ENCODE measurements around the gene EPS8L3. TPM values are rescaled to one million over a fixed set of nuclear protein-coding genes. Genes with fewer than 3 reads are reported as not detected.
A peak's percentile ranks its signal among the peaks of the same experiment; 100 is the strongest.
"Not testable (repeated sequence)": the region's sequence is repeated elsewhere in the genome, so short reads cannot be mapped to it uniquely, and the experiment has no call there.

The EPS8L3 gene
- total and polyA plus RNA-seq, 4 donors, result 0.46 to 36.7 TPM; not detected in 2

- Histone ChIP-seq H3K9me3 (ENCODE audit: control insufficient read depth, low read length) (no peaks in the 10 kb centered on the region), H3K4me1 (ENCODE audit: control insufficient read depth in 1 of 2, insufficient read depth in 2 of 2, low read length in 2 of 2) (no peaks in the 10 kb centered on the region), H3K27me3 (ENCODE audit: control insufficient read depth in 1 of 2, insufficient read depth in 2 of 2, low read length in 1 of 2) (no peaks in the 10 kb centered on the region), H3K4me3 (ENCODE audit: low read length in 2 of 2) (no peak overlapping the region), H3K27ac (ENCODE audit: low read depth in 1 of 2, low read length in 2 of 2) (no peak overlapping the region), H3K36me3 (ENCODE audit: control insufficient read depth in 1 of 2, insufficient read depth in 2 of 2, low read length in 1 of 2) (no peaks in the 10 kb centered on the region)
- ATAC-seq (ENCODE audit: low FRiP score) (no peak), DNase-seq (no peak)
- WGBS, 2 donors, result 93% methylated on average over 3 of the region's 3 CpGs
- intact Hi-C loops (cut with DNase I), result no loop called here
These were observed 47.6 kb downstream of the EPS8L3 start for GRCh38 chr1:109716121-109716520.

GRCh38 chr1:109714661-109715372, 48.9 kb downstream of the EPS8L3 start:
- WGBS, 2 donors, result 89 to 92% methylated on average over 12 of the region's 12 CpGs
- no peak for ATAC-seq (ENCODE audit: low FRiP score)

DNA sequence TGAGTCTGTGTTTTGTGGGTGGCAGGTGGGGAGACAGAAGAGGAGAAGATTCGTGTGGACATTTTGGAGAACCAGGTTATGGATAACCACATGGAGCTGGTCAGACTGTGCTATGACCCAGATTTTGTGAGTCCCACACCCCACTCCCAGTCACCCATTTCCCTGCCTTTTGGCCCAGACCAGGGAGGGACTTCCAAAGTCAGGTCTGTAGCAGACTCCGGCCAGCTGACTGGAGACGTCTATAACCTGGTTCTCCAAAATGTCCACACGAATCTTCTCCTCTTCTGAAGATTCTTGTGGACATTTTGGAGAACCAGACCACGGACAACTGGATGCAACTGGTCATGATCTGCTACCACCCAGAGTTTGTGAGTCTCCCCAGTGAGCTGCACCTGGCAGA, 50.1 kb downstream of the EPS8L3 start:
- intact Hi-C loops (cut with DNase I), result no loop called here
- 93 to 95% methylated on average over 5 of the region's 5 CpGs for WGBS, 2 donors

More at GRCh38 chr1:109714661-109715372, 48.9 kb downstream of the EPS8L3 start:
- no peaks in the 10 kb centered on the region for H3K36me3 ChIP-seq (ENCODE audit: control insufficient read depth in 1 of 2, insufficient read depth in 2 of 2, low read length in 1 of 2)
- no peaks in the 10 kb centered on the region for H3K9me3 ChIP-seq (ENCODE audit: control insufficient read depth, low read length)
- H3K4me1 ChIP-seq (ENCODE audit: control insufficient read depth in 1 of 2, insufficient read depth in 2 of 2, low read length in 2 of 2), result no peaks in the 10 kb centered on the region
- no peak overlapping the region for H3K27ac ChIP-seq (ENCODE audit: low read depth in 1 of 2, low read length in 2 of 2)
- H3K4me3 ChIP-seq (ENCODE audit: low read length in 2 of 2), result no peak overlapping the region
- no peak for DNase-seq
- intact Hi-C loops (cut with DNase I), result no loop called here
- no peaks in the 10 kb centered on the region for H3K27me3 ChIP-seq (ENCODE audit: control insufficient read depth in 1 of 2, insufficient read depth in 2 of 2, low read length in 1 of 2)

GRCh38 chr1:109712321-109712864, 51.3 kb downstream of the EPS8L3 start:
- ATAC-seq (ENCODE audit: low FRiP score) (peak; percentile 59), DNase-seq (no peak)
- WGBS, 2 donors, result 40 to 51% methylated on average over 22 of the region's 22 CpGs
- Histone ChIP-seq H3K27me3 (ENCODE audit: control insufficient read depth in 1 of 2, insufficient read depth in 2 of 2, low read length in 1 of 2) (no peaks in the 10 kb centered on the region), H3K36me3 (ENCODE audit: control insufficient read depth in 1 of 2, insufficient read depth in 2 of 2, low read length in 1 of 2) (no peaks in the 10 kb centered on the region), H3K9me3 (ENCODE audit: control insufficient read depth, low read length) (no peaks in the 10 kb centered on the region), H3K4me1 (ENCODE audit: control insufficient read depth in 1 of 2, insufficient read depth in 2 of 2, low read length in 2 of 2) (no peaks in the 10 kb centered on the region), H3K27ac (ENCODE audit: low read depth in 1 of 2, low read length in 2 of 2) (no peak overlapping the region), H3K4me3 (ENCODE audit: low read length in 2 of 2) (peak overlapping the region in 1 of 2 donors; percentile 43)
- intact Hi-C loops (cut with DNase I), result no loop called here

More for the DNA sequence above, 50.1 kb downstream of the EPS8L3 start:
- Histone ChIP-seq H3K9me3 (ENCODE audit: control insufficient read depth, low read length) (no peaks in the 10 kb centered on the region), H3K27ac (ENCODE audit: low read depth in 1 of 2, low read length in 2 of 2) (no peak overlapping the region), H3K27me3 (ENCODE audit: control insufficient read depth in 1 of 2, insufficient read depth in 2 of 2, low read length in 1 of 2) (no peaks in the 10 kb centered on the region), H3K4me1 (ENCODE audit: control insufficient read depth in 1 of 2, insufficient read depth in 2 of 2, low read length in 2 of 2) (no peaks in the 10 kb centered on the region), H3K4me3 (ENCODE audit: low read length in 2 of 2) (no peak overlapping the region), H3K36me3 (ENCODE audit: control insufficient read depth in 1 of 2, insufficient read depth in 2 of 2, low read length in 1 of 2) (no peaks in the 10 kb centered on the region)
- no peak for ATAC-seq (ENCODE audit: low FRiP score)
- no peak for DNase-seq

GRCh38 chr1:109711593-109712320, 52.0 kb downstream of the EPS8L3 start, which contains the start of gene GSTM5:
TSS of gene GSTM5 (plus strand) at chr1:109712251. CDS start at chr1:109712313, 62 bp downstream.
- whole genome bisulfite sequencing, 2 donors, result 11 to 12% methylated on average over 32 to 33 of the region's 33 CpGs
- H3K27ac ChIP-seq (ENCODE audit: low read depth in 1 of 2, low read length in 2 of 2); intact Hi-C loops (cut with DNase I): not testable (repeated sequence)

DNA sequence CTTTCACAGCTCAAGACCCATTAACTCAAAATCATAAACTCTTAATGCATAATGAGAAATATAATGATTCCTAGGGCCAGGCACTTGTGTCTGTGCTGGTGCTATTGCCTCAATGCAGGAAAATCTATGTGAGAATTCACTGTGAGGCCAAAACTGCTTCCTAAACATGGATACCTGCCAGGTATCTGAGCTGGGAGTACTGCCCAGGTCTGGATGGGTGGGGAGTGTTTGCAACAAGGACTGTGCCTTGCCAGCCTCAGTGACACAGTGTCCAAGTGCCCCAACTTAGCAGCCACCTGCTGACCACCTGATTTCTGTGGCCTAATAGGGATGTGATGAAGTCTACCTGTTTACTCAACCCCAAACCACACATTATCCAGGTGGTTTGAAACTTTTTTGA, 53.9 kb downstream of the EPS8L3 start:
- H3K9me3 ChIP-seq (ENCODE audit: control insufficient read depth, low read length); H3K36me3 ChIP-seq (ENCODE audit: control insufficient read depth in 1 of 2, insufficient read depth in 2 of 2, low read length in 1 of 2); intact Hi-C loops (cut with DNase I); H3K27ac ChIP-seq (ENCODE audit: low read depth in 1 of 2, low read length in 2 of 2); ATAC-seq (ENCODE audit: low FRiP score); H3K4me1 ChIP-seq (ENCODE audit: control insufficient read depth in 1 of 2, insufficient read depth in 2 of 2, low read length in 2 of 2); H3K4me3 ChIP-seq (ENCODE audit: low read length in 2 of 2); H3K27me3 ChIP-seq (ENCODE audit: control insufficient read depth in 1 of 2, insufficient read depth in 2 of 2, low read length in 1 of 2); DNase-seq: not testable (repeated sequence)

More at GRCh38 chr1:109711593-109712320, 52.0 kb downstream of the EPS8L3 start, which contains the start of gene GSTM5:
- H3K27me3 ChIP-seq (ENCODE audit: control insufficient read depth in 1 of 2, insufficient read depth in 2 of 2, low read length in 1 of 2); H3K9me3 ChIP-seq (ENCODE audit: control insufficient read depth, low read length); H3K36me3 ChIP-seq (ENCODE audit: control insufficient read depth in 1 of 2, insufficient read depth in 2 of 2, low read length in 1 of 2); DNase-seq; H3K4me1 ChIP-seq (ENCODE audit: control insufficient read depth in 1 of 2, insufficient read depth in 2 of 2, low read length in 2 of 2): not testable (repeated sequence)
- peak within 1 kb of the TSS in 1 of 2 donors; percentile 43 for H3K4me3 ChIP-seq (ENCODE audit: low read length in 2 of 2)
- ATAC-seq (ENCODE audit: low FRiP score), result peak; percentile 88

DNA sequence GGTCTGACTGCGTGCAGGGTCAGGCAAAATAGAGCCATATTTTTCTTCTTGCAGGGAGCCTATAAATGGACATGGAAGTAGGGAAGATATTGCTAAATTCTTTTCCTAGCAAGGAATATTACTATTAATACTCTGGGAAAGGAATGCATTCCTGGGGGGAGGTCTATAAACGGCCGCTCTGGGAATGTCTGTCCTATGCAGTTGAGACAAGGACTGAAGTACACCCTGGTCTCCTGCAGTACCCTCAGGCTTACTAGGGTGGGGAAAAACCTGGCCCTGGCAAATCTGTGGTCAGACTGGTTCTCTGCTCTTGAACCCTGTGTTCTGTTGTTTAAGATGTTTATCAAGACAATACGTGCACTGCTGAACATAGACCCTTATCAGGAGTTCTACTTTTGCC, 54.8 kb downstream of the EPS8L3 start:
- intact Hi-C loops (cut with DNase I); DNase-seq; H3K36me3 ChIP-seq (ENCODE audit: control insufficient read depth in 1 of 2, insufficient read depth in 2 of 2, low read length in 1 of 2); H3K4me1 ChIP-seq (ENCODE audit: control insufficient read depth in 1 of 2, insufficient read depth in 2 of 2, low read length in 2 of 2); H3K27ac ChIP-seq (ENCODE audit: low read depth in 1 of 2, low read length in 2 of 2); H3K27me3 ChIP-seq (ENCODE audit: control insufficient read depth in 1 of 2, insufficient read depth in 2 of 2, low read length in 1 of 2); H3K4me3 ChIP-seq (ENCODE audit: low read length in 2 of 2); ATAC-seq (ENCODE audit: low FRiP score); H3K9me3 ChIP-seq (ENCODE audit: control insufficient read depth, low read length): not testable (repeated sequence)
- WGBS, 2 donors, result 64 to 74% methylated on average over 4 of the region's 4 CpGs

DNA sequence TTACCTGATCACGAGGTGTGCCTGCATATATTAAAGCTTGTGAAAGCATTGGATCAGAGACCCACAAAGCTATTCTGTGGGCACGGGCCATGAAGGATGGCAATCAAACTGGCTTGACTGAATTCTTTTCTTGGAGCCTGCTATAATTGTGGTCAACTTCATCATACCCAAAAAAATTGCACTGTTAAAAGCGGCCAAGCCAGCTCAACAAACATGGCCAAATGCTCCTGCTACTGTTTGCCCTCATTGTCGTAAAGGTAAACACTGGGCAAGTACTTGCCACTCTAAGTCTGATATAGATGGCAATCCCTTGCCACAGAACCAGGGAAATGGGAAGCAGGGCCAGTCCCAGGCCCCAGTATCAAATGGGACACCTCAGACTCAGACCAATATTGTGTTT, 58.3 kb downstream of the EPS8L3 start:
- DNase-seq (no peak), ATAC-seq (ENCODE audit: low FRiP score) (no peak)
- Histone ChIP-seq H3K36me3 (ENCODE audit: control insufficient read depth in 1 of 2, insufficient read depth in 2 of 2, low read length in 1 of 2) (no peaks in the 10 kb centered on the region), H3K4me1 (ENCODE audit: control insufficient read depth in 1 of 2, insufficient read depth in 2 of 2, low read length in 2 of 2) (no peaks in the 10 kb centered on the region), H3K27ac (ENCODE audit: low read depth in 1 of 2, low read length in 2 of 2) (no peak overlapping the region), H3K27me3 (ENCODE audit: control insufficient read depth in 1 of 2, insufficient read depth in 2 of 2, low read length in 1 of 2) (no peaks in the 10 kb centered on the region), H3K9me3 (ENCODE audit: control insufficient read depth, low read length) (no peaks in the 10 kb centered on the region), H3K4me3 (ENCODE audit: low read length in 2 of 2) (no peak overlapping the region)
- 93 to 96% methylated on average over 4 of the region's 4 CpGs for WGBS, 2 donors
- intact Hi-C loops (cut with DNase I), result no loop called here

All from aorta (tissue), 5 donors.